ENCODE measurements around the gene GASK1B.

- TF ChIP-seq POLR2A (IDR thresholded peaks at IDR 0.05) (no peak), CTCF (IDR thresholded peaks at IDR 0.05) (no peak), POLR2AphosphoS5 (IDR thresholded peaks at IDR 0.05) (no peak)
Measured at GRCh38 chr4:158208963-158209640, 36.3 kb upstream of the GASK1B start.

All from prostate gland (tissue), 2 donors.